HG03442 (cell line): ENCODE measurements around the gene MRPL37.
"Not testable (repeated sequence)": the region's sequence is repeated elsewhere in the genome, so short reads cannot be mapped to it uniquely, and the experiment has no call there.

Experiments used
- ATAC-seq: cut with Tn5 transposase; IDR thresholded peaks from one replicate; pipeline ENCODE4 v1.9.1; 2021; ENCODE audit warnings: mild to moderate bottlenecking, moderate library complexity; ENCODE audit not compliant: unreplicated experiment

Gene MRPL37

GRCh38 chr1:54218883-54219687, 19.1 kb downstream of the MRPL37 start:
- no peak for ATAC-seq

GRCh38 chr1:54219688-54220003, 19.7 kb downstream of the MRPL37 start:
- ATAC-seq, result no peak

GRCh38 chr1:54220004-54220811, 20.2 kb downstream of the MRPL37 start:
- no peak for ATAC-seq

GRCh38 chr1:54221113-54221834, 21.3 kb downstream of the MRPL37 start:
- no peak for ATAC-seq

GRCh38 chr1:54221867-54222484, 22.0 kb downstream of the MRPL37 start:
- ATAC-seq, result no peak

GRCh38 chr1:54222711-54223110, 22.7 kb downstream of the MRPL37 start:
- ATAC-seq, result no peak

GRCh38 chr1:54223441-54224202, 23.7 kb downstream of the MRPL37 start:
- ATAC-seq, result no peak

- no peak for ATAC-seq
These were observed 24.3 kb downstream of the MRPL37 start for GRCh38 chr1:54224233-54224632.

GRCh38 chr1:54225378-54225777, 25.4 kb downstream of the MRPL37 start:
- ATAC-seq, result no peak

- ATAC-seq, result no peak
These were observed 26.1 kb downstream of the MRPL37 start for GRCh38 chr1:54225986-54226559.

- ATAC-seq, result no peak
These were observed 27.2 kb downstream of the MRPL37 start for GRCh38 chr1:54227091-54227602.

GRCh38 chr1:54227891-54228310, 27.9 kb downstream of the MRPL37 start:
- no peak for ATAC-seq

GRCh38 chr1:54228638-54229079, 28.7 kb downstream of the MRPL37 start:
- ATAC-seq, result no peak

GRCh38 chr1:54229281-54229891, 29.4 kb downstream of the MRPL37 start:
- ATAC-seq, result no peak

- ATAC-seq, result no peak
These were observed 30.8 kb downstream of the MRPL37 start for GRCh38 chr1:54230507-54231339.

GRCh38 chr1:54233196-54233595, 33.2 kb downstream of the MRPL37 start:
- not testable (repeated sequence) for ATAC-seq

- no peak for ATAC-seq
These were observed 34.3 kb downstream of the MRPL37 start for GRCh38 chr1:54234284-54234683.

GRCh38 chr1:54237586-54237985, 37.6 kb downstream of the MRPL37 start:
- no peak for ATAC-seq
